Stimulated activated naive B cell treated with anti-CD40 and anti-IgM and Interleukin-4, amounts not matched to agents 10 μg/mL and 1 μg/mL and 100 μg/mL, for 72 hours (primary cell): ENCODE measurements around the gene CATSPERE.

Source experiments
- ATAC-seq, 2 donors: fragments of 150-1000 bp; cut with Tn5 transposase; replicated peaks; 2 replicates each; pipeline ENCODE4 v1.10.0; 2021; ENCODE audit warnings: moderate library complexity in 1 of 2
- DNase-seq: peaks from one replicate; pipeline ENCODE4 v3.0.0; 2021
- H3K27ac Mint-ChIP-seq: one replicate; pipeline ENCODE4 v1.8.0; 2022; ENCODE audit warnings: mild to moderate bottlenecking, mixed read lengths
- H3K27me3 Mint-ChIP-seq, 2 donors: one replicate each; pipeline ENCODE4 v1.8.0; 2022; ENCODE audit warnings: mixed read lengths in 2 of 2
- H3K36me3 Mint-ChIP-seq, 2 donors: one replicate each; pipeline ENCODE4 v1.8.0; 2022; ENCODE audit warnings: mixed read lengths in 2 of 2, mild to moderate bottlenecking in 1 of 2
- H3K4me1 Mint-ChIP-seq, 2 donors: one replicate each; pipeline ENCODE4 v1.8.0; 2022; ENCODE audit warnings: mixed read lengths in 2 of 2, mild to moderate bottlenecking in 1 of 2
- H3K4me3 Mint-ChIP-seq, 2 donors: one replicate each; pipeline ENCODE4 v1.8.0; 2022; ENCODE audit warnings: mild to moderate bottlenecking in 2 of 2, mixed read lengths in 2 of 2, moderate library complexity in 1 of 2
- H3K9me3 Mint-ChIP-seq, 2 donors: one replicate each; pipeline ENCODE4 v1.8.0; 2022; ENCODE audit warnings: mixed read lengths in 2 of 2, mild to moderate bottlenecking in 1 of 2

Gene CATSPERE

GRCh38 chr1:244437086-244437468, 24.0 kb upstream of the CATSPERE start:
- DNase-seq (no peak), ATAC-seq (no peak)
- Mint-ChIP-seq H3K4me1 (peaks cover 9 to 25% of the 10 kb centered on the region in 2 donors), H3K36me3 (peaks cover 11 to 24% of the 10 kb centered on the region in 2 donors), H3K27me3 (no peaks in the 10 kb centered on the region), H3K9me3 (no peaks in the 10 kb centered on the region), H3K4me3 (no peak overlapping the region), H3K27ac (no peak overlapping the region)

DNA sequence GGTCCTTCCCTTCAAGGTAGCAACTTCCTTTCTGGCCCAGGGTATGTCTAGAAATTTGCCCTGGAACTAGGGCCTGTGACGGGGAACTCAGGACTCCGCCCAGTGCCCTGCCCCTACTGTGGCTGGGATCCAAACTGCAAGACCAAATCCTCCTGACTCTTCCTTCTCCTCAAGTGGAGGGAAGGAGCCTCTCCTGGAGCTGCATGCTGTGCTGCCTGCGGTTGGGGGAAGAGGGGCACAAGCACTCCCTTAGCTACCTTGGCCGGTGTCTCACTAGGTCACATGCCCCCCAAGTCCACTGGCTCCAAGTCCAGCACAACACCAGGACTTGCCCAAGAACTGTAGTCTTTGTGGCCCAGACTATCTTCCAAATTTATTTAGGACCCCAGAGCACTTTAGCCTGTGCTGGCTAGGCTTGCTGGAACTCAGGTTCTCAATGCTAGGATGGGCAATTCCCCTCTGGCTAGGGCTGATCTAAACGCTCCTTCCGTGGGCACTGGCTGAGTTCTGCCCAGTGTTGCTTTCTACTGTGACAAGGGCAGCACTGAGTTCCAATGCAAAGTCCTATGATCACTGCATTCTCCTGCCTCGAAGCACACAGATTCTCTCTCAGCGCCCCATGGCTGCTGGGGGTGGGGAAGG, 21.6 kb upstream of the CATSPERE start:
- H3K27me3 Mint-ChIP-seq: no peaks in the 10 kb centered on the region
- H3K4me3 Mint-ChIP-seq: no peak overlapping the region
- H3K36me3 Mint-ChIP-seq: peaks cover 9 to 17% of the 10 kb centered on the region in 2 donors
- no peak for DNase-seq
- no peak overlapping the region for H3K27ac Mint-ChIP-seq
- peaks cover 11 to 25% of the 10 kb centered on the region in 2 donors for H3K4me1 Mint-ChIP-seq
- no peak for ATAC-seq
- no peaks in the 10 kb centered on the region for H3K9me3 Mint-ChIP-seq

DNA sequence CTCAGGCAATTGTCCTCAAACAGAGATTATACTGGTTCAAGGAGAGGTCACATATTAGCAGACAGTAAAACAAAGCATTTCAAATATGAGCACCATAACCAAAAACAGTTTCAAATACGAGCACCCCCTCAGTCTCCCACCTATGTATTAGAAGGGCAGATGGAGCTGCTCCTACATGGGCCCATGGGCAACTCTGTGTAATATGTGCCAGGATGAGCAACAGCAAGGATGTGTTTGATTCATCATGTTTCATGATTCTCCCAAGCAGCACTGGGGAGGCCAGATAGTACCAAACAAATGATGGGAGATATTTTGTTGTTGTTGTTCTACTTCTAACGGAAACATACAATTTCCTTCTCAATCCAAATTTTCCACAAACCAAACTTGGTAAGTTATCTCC, 18.2 kb upstream of the CATSPERE start:
- H3K27ac Mint-ChIP-seq: no peak overlapping the region
- DNase-seq (no peak), ATAC-seq (no peak)
- H3K4me1 Mint-ChIP-seq: peaks cover 18 to 43% of the 10 kb centered on the region in 2 donors
- H3K9me3 Mint-ChIP-seq: no peaks in the 10 kb centered on the region
- peaks cover 6 to 15% of the 10 kb centered on the region in 2 donors for H3K36me3 Mint-ChIP-seq
- no peaks in the 10 kb centered on the region for H3K27me3 Mint-ChIP-seq
- H3K4me3 Mint-ChIP-seq: no peak overlapping the region

DNA sequence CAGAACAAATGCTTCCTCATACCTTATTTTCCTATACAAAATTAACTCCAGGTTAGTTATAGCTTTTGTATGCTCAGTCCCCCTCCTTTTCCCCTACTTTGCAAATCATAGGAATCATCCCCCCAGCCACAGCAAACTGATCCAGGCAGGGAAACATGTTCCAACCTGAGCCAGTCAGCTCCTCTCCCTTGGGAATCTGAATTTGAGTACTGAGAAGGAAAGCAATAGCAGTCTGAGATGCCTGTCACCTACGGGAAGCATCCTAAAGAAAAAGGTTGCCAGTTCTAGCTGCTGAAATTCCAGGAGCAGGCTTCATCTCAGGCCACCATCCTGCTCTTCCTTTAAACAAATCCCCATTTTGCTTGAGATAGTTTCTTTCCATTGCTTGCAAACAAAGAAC, 16.2 kb upstream of the CATSPERE start:
- peak overlapping the region; percentile 42 for H3K27ac Mint-ChIP-seq
- peaks cover 10 to 19% of the 10 kb centered on the region in 2 donors for H3K36me3 Mint-ChIP-seq
- H3K4me1 Mint-ChIP-seq: peaks cover 19 to 35% of the 10 kb centered on the region in 2 donors
- no peaks in the 10 kb centered on the region for H3K9me3 Mint-ChIP-seq
- ATAC-seq (no peak), DNase-seq (no peak)
- H3K4me3 Mint-ChIP-seq: no peak overlapping the region
- H3K27me3 Mint-ChIP-seq: no peaks in the 10 kb centered on the region

DNA sequence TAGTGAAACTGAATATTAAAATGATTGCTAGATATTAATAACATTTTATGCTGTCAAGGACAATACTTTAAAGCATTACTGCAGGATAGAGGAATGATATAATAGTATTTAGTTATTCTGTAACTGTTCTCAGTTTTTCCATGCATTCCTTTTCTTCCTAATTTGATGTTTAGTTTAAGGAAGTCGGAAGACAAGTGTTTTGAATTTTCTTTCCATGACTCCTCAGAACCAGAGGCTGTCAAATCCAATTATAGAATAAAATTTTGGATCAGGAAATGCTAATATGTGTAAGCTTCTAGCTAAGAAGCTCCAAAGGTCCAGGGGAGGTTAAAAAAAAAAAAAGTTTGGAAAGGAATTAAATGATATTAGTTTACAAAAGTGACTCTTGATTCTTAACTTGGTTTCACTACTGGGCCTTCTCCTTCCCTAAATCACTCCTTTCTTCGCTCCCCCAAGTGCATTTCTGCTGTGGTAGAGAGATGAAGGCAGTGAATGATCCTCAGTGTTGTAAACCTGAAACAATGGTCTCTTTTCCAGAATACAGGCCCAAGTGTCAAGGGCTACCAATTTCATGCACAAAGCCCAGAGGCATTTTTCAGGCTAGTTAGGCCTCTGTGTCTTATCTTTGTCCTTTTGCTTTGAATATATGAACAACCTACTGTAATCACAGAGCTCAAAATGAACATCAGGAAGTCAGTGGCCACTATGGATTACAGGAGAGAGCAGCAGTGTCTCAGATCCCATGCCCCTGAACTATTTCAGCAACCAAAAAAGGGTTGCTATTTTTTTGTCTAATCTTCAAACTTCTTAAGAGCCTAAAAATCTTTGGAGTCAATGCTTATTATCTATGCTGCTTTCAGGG, 15.5 kb upstream of the CATSPERE start:
- no peak for DNase-seq
- Mint-ChIP-seq H3K36me3 (peaks cover 15 to 24% of the 10 kb centered on the region in 2 donors), H3K9me3 (no peaks in the 10 kb centered on the region), H3K27me3 (no peaks in the 10 kb centered on the region), H3K4me3 (no peak overlapping the region), H3K4me1 (peaks cover 23 to 37% of the 10 kb centered on the region in 2 donors), H3K27ac (peak overlapping the region; percentile 14)
- ATAC-seq: no peak

GRCh38 chr1:244447024-244447423, 14.0 kb upstream of the CATSPERE start:
- ATAC-seq: no peak
- H3K4me3 Mint-ChIP-seq: no peak overlapping the region
- peaks cover 15 to 24% of the 10 kb centered on the region in 2 donors for H3K36me3 Mint-ChIP-seq
- H3K27ac Mint-ChIP-seq: no peak overlapping the region
- no peak for DNase-seq
- H3K27me3 Mint-ChIP-seq: no peaks in the 10 kb centered on the region
- peaks cover 24 to 42% of the 10 kb centered on the region in 2 donors for H3K4me1 Mint-ChIP-seq
- H3K9me3 Mint-ChIP-seq: peaks cover 0 to under 1% of the 10 kb centered on the region in 2 donors

GRCh38 chr1:244447552-244447951, 13.5 kb upstream of the CATSPERE start:
- Mint-ChIP-seq H3K36me3 (peaks cover 15 to 24% of the 10 kb centered on the region in 2 donors), H3K4me1 (peaks cover 27 to 47% of the 10 kb centered on the region in 2 donors), H3K4me3 (no peak overlapping the region), H3K27me3 (no peaks in the 10 kb centered on the region), H3K27ac (no peak overlapping the region), H3K9me3 (peaks cover 2 to 3% of the 10 kb centered on the region in 2 donors)
- DNase-seq: no peak
- ATAC-seq: no peak

DNA sequence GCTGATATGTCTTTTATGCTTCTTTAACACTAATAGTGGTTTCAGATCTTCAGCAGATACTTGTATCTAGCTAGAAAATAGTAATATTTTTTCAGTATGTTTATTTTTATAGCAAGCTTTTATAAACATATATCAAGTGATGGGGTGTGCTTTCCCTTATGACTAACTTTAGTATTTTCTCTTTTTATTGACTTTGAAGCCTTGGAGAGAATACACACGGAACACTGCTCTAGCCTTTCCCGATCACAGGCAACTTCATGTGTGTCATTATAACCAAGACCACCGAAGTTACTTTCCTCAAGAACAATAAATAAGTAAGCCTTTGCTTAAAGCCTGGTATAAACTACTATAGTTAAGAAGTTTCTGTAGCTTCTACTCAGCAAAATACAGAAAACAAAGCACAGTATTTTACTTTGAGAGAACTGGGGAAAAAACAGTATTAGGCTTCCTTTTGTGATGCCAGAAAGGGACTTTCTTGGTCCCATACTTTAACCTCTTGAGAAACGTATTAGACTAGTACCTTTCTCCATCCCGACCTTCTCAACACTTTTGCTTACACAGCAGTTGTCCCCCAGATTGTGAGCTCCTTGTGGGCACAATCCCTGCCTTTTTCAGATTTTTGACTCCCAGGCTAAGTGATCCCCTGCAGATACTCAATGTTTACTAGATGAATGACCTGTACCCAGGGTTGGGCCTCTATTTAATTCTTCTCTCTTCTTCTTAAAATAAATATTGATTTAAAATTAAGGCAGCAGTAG, 12.6 kb upstream of the CATSPERE start:
- Mint-ChIP-seq H3K36me3 (peaks cover 15 to 24% of the 10 kb centered on the region in 2 donors), H3K4me1 (peaks cover 25 to 47% of the 10 kb centered on the region in 2 donors), H3K4me3 (no peak overlapping the region), H3K27ac (no peak overlapping the region), H3K9me3 (peaks cover 2 to 3% of the 10 kb centered on the region in 2 donors), H3K27me3 (no peaks in the 10 kb centered on the region)
- no peak for ATAC-seq
- DNase-seq: no peak

- Mint-ChIP-seq H3K27me3 (no peaks in the 10 kb centered on the region), H3K9me3 (peaks cover 3 to 4% of the 10 kb centered on the region in 2 donors), H3K4me1 (peaks cover 23 to 45% of the 10 kb centered on the region in 2 donors), H3K4me3 (peak overlapping the region; percentile 93 to 99), H3K27ac (peak overlapping the region; percentile 68), H3K36me3 (peaks cover 17 to 20% of the 10 kb centered on the region in 2 donors)
- no peak for DNase-seq
- no peak for ATAC-seq
Measured at GRCh38 chr1:244449936-244450508, 11.1 kb upstream of the CATSPERE start.

DNA sequence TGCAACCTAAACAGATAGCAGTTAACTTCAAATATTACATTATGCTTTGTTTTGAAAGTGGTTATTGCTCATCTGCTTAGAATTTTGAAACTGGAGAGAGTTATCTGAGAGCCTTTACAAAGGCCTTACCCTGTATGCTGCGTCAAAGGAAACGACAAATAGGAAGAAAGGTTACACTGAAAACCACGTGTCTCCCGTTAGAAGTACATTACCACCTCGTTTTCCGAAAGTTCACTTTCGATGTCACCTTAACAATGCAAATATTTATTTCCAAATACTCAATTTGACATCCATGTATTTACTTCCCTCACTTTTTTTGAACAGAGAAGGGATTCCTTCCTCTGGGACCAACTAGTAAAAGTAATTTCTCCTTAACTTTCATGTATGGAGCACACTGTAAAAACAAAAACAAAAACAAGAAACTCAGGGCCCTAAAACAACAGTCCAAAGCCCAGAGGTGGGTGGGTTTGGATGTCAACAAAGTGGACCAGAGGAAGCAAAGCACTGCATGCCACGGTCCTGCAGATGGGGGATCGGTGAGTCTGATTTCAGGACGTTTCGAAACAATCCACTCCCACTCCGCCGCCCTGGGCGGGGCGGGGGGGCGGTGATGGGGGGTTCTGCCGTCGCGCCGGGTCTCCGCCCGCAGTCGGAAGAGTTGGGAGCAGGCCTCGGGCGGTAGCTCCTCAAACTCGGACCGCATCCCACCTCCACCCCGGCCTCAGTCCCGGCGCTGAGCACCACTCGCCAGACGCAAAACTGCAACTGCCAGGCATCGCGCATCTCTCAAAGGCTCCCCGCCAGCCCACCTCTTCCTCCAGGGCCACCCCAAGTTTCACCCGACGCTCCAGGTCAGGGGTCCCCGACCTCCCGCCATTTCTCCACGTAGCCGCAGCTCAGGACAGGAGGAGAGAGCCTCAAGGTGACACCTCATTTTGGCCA, 10.2 kb upstream of the CATSPERE start:
- Mint-ChIP-seq H3K4me3 (peak overlapping the region; percentile 93 to 99), H3K9me3 (peaks cover 3 to 4% of the 10 kb centered on the region in 2 donors), H3K4me1 (peaks cover 19 to 37% of the 10 kb centered on the region in 2 donors), H3K27ac (peak overlapping the region; percentile 99), H3K36me3 (peaks cover 16 to 17% of the 10 kb centered on the region in 2 donors), H3K27me3 (no peaks in the 10 kb centered on the region)
- DNase-seq (peak; percentile 51), ATAC-seq (peak; percentile 13 to 20)

DNA sequence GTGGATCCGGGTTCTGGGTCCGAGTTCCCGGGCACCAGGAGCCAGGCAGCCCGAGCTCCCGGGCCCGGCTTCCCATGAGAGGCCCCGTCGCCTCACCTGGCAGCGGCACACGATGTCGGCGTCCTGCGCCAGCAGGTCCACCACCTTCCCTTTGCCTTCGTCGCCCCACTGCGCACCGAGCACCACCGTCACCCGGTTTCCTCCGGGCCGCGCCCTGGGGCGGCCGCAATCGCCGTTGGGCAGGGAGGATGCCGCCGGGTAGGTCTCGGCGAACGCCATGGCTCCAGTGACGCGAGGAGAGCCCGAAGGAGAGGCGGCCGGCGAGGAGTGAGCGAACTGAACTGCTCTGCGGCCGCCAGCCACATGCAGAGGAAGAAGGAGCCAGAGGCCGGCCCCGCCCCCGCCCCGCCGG, 9.5 kb upstream of the CATSPERE start, which contains the start of gene ADSS2:
ADSS2 (minus strand) TSS at position 371 of the 412 bp plus-strand sequence; CDS start at position 279, 92 bp downstream.
- no peak for DNase-seq
- Mint-ChIP-seq H3K27ac (peak within 1 kb of the TSS; percentile 99), H3K27me3 (no peaks in the 10 kb centered on the region), H3K4me3 (peak within 1 kb of the TSS; percentile 93 to 99), H3K4me1 (peaks cover 17 to 32% of the 10 kb centered on the region in 2 donors), H3K9me3 (peaks cover 3 to 4% of the 10 kb centered on the region in 2 donors), H3K36me3 (peaks cover 16% of the 10 kb centered on the region in 2 donors)
- ATAC-seq: no peak

GRCh38 chr1:244451951-244452795, 8.9 kb upstream of the CATSPERE start:
- peaks cover 15 to 28% of the 10 kb centered on the region in 2 donors for H3K4me1 Mint-ChIP-seq
- H3K27me3 Mint-ChIP-seq: no peaks in the 10 kb centered on the region
- peak overlapping the region; percentile 93 to 99 for H3K4me3 Mint-ChIP-seq
- peak; percentile 92 to 94 for ATAC-seq
- H3K36me3 Mint-ChIP-seq: peaks cover 12 to 13% of the 10 kb centered on the region in 2 donors
- DNase-seq: peak; percentile 99
- peaks cover 3 to 4% of the 10 kb centered on the region in 2 donors for H3K9me3 Mint-ChIP-seq
- peak overlapping the region; percentile 99 for H3K27ac Mint-ChIP-seq
